Progenitor cell of endocrine pancreas (in vitro differentiated cells): ENCODE results near the gene APLNR. TPM values are rescaled to one million over a fixed set of nuclear protein-coding genes. Genes with fewer than 3 reads are reported as not detected.

Experiments
- DNase-seq: peaks from one replicate; pipeline ENCODE4 v3.0.0; 2021; ENCODE audit warnings: low spot score; ENCODE audit not compliant: unreplicated experiment
- H3K27ac Mint-ChIP-seq: 2 replicates; pipeline ENCODE4 v1.8.0; 2021; ENCODE audit warnings: mild to moderate bottlenecking, moderate library complexity, mixed read lengths
- H3K27me3 Mint-ChIP-seq: 2 replicates; pipeline ENCODE4 v1.8.0; 2021; ENCODE audit warnings: mixed read lengths
- H3K36me3 Mint-ChIP-seq: 2 replicates; pipeline ENCODE4 v1.8.0; 2022; ENCODE audit warnings: mixed read lengths; ENCODE audit not compliant: insufficient read depth
- H3K4me1 Mint-ChIP-seq: 2 replicates; pipeline ENCODE4 v1.8.0; 2021; ENCODE audit warnings: low read depth, mixed read lengths
- H3K4me3 Mint-ChIP-seq: 2 replicates; pipeline ENCODE4 v1.8.0; 2021; ENCODE audit warnings: low read depth, mild to moderate bottlenecking, moderate library complexity, mixed read lengths
- H3K9me3 Mint-ChIP-seq: 2 replicates; pipeline ENCODE4 v1.8.0; 2021; ENCODE audit warnings: low read depth, mixed read lengths
- total RNA-seq: library from RNA; stranded (reverse); gene quantifications from 2 replicates; pipeline ENCODE4 v1.2.1, GENCODE V29; 2021
- TF ChIP-seq, protein P1 (sequence below): fragments of 200-600 bp; sonication (generic); IDR thresholded peaks from one replicate; pipeline ENCODE4 v1.5.0; 2021; ENCODE audit warnings: antibody characterized with exemption, mild to moderate bottlenecking; ENCODE audit not compliant: unreplicated experiment

The APLNR gene
- total RNA-seq, 1 donor from 2014 or later = 0.12 TPM

DNA sequence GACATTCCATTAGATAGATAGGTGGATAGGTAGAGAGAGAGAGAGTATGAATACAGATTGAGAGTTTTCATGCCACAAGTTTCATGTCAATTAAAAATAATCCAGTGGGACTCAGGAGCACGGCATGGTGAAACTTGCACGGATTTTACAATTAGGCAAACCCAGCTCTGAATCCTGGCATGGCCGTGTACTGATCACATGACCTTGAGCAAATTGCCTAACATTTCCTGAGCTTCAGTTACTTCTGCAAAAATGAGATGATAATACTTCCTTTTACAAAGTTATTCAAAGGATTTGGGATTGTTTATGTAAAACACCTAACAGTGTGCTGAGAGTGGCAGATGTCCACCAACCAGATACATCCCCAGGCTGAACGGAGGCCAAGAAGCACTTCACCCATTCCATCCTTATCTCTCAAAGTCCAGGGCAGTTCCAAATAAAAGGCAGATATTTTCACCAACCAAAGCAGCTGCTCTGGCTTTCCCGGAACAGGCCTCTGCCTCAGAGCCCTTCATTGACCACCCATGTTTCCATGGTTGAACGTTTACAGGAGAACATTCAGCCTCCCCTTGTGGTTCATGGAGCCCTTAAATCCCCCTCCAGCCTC lies 17.9 kb downstream of the APLNR start:
- H3K4me3 Mint-ChIP-seq = no peak overlapping the region
- no peak for DNase-seq
- TF ChIP-seq, protein P1, sequence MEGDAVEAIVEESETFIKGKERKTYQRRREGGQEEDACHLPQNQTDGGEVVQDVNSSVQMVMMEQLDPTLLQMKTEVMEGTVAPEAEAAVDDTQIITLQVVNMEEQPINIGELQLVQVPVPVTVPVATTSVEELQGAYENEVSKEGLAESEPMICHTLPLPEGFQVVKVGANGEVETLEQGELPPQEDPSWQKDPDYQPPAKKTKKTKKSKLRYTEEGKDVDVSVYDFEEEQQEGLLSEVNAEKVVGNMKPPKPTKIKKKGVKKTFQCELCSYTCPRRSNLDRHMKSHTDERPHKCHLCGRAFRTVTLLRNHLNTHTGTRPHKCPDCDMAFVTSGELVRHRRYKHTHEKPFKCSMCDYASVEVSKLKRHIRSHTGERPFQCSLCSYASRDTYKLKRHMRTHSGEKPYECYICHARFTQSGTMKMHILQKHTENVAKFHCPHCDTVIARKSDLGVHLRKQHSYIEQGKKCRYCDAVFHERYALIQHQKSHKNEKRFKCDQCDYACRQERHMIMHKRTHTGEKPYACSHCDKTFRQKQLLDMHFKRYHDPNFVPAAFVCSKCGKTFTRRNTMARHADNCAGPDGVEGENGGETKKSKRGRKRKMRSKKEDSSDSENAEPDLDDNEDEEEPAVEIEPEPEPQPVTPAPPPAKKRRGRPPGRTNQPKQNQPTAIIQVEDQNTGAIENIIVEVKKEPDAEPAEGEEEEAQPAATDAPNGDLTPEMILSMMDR = no peak
- H3K27me3 Mint-ChIP-seq = no peaks in the 10 kb centered on the region
- H3K27ac Mint-ChIP-seq = no peak overlapping the region
- no peaks in the 10 kb centered on the region for H3K4me1 Mint-ChIP-seq
- H3K36me3 Mint-ChIP-seq = no peaks in the 10 kb centered on the region
- no peaks in the 10 kb centered on the region for H3K9me3 Mint-ChIP-seq

GRCh38 chr11:57217053-57217452 lies 20.0 kb downstream of the APLNR start:
- no peak for DNase-seq
- Mint-ChIP-seq H3K4me3 (no peak overlapping the region), H3K4me1 (no peaks in the 10 kb centered on the region), H3K27ac (no peak overlapping the region), H3K36me3 (no peaks in the 10 kb centered on the region), H3K27me3 (no peaks in the 10 kb centered on the region), H3K9me3 (peaks cover 2% of the 10 kb centered on the region)
- TF ChIP-seq, protein P1 = no peak

DNA sequence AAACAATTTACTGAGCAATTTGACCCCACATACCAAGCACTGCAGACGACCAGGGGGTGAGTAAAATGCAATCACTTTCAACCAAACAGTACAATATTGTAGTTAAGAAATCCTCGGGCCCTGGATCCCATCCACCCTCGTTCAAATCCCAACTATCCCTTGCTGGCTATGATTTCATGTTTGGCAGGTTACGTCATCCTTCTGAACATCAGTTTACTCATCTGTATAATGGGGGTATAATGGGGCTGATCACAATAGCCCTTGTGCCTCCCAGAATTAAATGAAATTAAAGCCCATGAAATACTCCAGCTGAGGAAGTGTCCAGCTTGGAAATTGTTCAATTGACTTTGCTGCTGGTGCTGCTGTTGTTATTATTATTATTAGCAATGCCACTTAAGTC lies 20.6 kb downstream of the APLNR start:
- H3K27ac Mint-ChIP-seq = no peak overlapping the region
- TF ChIP-seq, protein P1 = no peak
- no peak for DNase-seq
- no peaks in the 10 kb centered on the region for H3K4me1 Mint-ChIP-seq
- no peaks in the 10 kb centered on the region for H3K27me3 Mint-ChIP-seq
- H3K9me3 Mint-ChIP-seq = peaks cover 3% of the 10 kb centered on the region
- H3K36me3 Mint-ChIP-seq = no peaks in the 10 kb centered on the region
- no peak overlapping the region for H3K4me3 Mint-ChIP-seq

DNA sequence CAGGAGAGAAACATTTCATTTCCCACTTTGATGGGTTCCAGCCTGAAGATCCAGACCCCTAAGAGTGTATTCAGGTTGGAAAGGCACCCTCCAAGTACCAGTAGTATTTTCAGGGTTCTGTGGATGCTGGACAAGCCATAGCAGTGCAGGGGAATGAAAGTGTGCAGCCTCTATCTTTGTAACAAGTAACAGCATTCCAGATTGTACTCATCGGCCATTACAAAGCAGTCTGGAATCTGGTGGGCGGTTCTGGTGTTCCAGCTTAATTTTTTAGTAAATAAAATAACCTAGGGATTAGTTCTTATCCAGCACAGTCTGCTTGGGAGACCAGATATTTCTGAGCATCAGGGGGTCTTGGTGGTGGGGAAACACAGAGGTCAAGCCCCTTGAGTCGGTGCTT lies 22.6 kb downstream of the APLNR start:
- DNase-seq = no peak
- Mint-ChIP-seq H3K4me1 (peaks cover 1% of the 10 kb centered on the region), H3K27me3 (no peaks in the 10 kb centered on the region), H3K4me3 (no peak overlapping the region), H3K9me3 (peaks cover 3% of the 10 kb centered on the region), H3K27ac (no peak overlapping the region), H3K36me3 (no peaks in the 10 kb centered on the region)
- TF ChIP-seq, protein P1 = no peak

GRCh38 chr11:57214098-57214417 lies 23.0 kb downstream of the APLNR start:
- no peak for DNase-seq
- H3K4me1 Mint-ChIP-seq = peaks cover 1% of the 10 kb centered on the region

More at GRCh38 chr11:57214098-57214417, 23.0 kb downstream of the APLNR start:
- TF ChIP-seq, protein P1 = no peak
- no peaks in the 10 kb centered on the region for H3K27me3 Mint-ChIP-seq
- no peak overlapping the region for H3K4me3 Mint-ChIP-seq
- peaks cover 3% of the 10 kb centered on the region for H3K9me3 Mint-ChIP-seq
- no peaks in the 10 kb centered on the region for H3K36me3 Mint-ChIP-seq
- H3K27ac Mint-ChIP-seq = no peak overlapping the region
